Tibial nerve (tissue), 4 donors: ENCODE results near the gene MAP3K20.

Experiments used
- CTCF ChIP-seq, 5 experiments: fragments of 200-600 bp in 3 of 5; fragments of 450-650 bp in 2 of 5; sonication (generic) in 3 of 5; IDR thresholded peaks; one replicate each; pipeline ENCODE4 v1.5.1; 2016 to 2019; ENCODE audit warnings: antibody characterized with exemption in 5 of 5, mild to moderate bottlenecking in 3 of 5, moderate library complexity in 2 of 5
- EP300 ChIP-seq, 2 donors: sonication (generic); formaldehyde crosslinking; IDR thresholded peaks; one replicate each; pipeline ENCODE4 v1.6.1; 2017; ENCODE audit warnings: antibody characterized with exemption in 2 of 2, mild to moderate bottlenecking in 1 of 2
- POLR2A ChIP-seq, 2 donors: fragments of 450-650 bp; IDR thresholded peaks; one replicate each; pipeline ENCODE4 v1.6.1; 2017; ENCODE audit warnings: antibody characterized with exemption in 2 of 2, mild to moderate bottlenecking in 2 of 2, moderate library complexity in 2 of 2

- no peak for TF ChIP-seq CTCF (IDR thresholded peaks at IDR 0.05)
- no peak for TF ChIP-seq EP300 (IDR thresholded peaks at IDR 0.05)
- no peak for TF ChIP-seq POLR2A (IDR thresholded peaks at IDR 0.05)
Observed at GRCh38 chr2:173064151-173064805, 11.4 kb upstream of the MAP3K20 start.
